Measurements from ENCODE around the gene CCDC92. TPM values are rescaled to one million over a fixed set of nuclear protein-coding genes. Genes with fewer than 3 reads are reported as not detected.

Gene CCDC92
- total RNA-seq, 3 donors from 2014 or later (not counting 1 experiment from before 2014, with no cell fraction given) = 37.6 to 42.4 (median 39.1) TPM

- no peaks in the 10 kb centered on the region for H3K9me3 ChIP-seq (ENCODE audit: control insufficient read depth, insufficient read depth, low read length)
- H3K4me3 Mint-ChIP-seq = no peak overlapping the region
- H3K4me1 Mint-ChIP-seq = peaks cover 29 to 33% of the 10 kb centered on the region in 2 donors
- H3K9me3 Mint-ChIP-seq = no peaks in the 10 kb centered on the region
- H3K4me1 ChIP-seq (ENCODE audit: control insufficient read depth, insufficient read depth, low read length) = peaks cover 5% of the 10 kb centered on the region
- DNase-seq (no peak), ATAC-seq (no peak)
- no peaks in the 10 kb centered on the region for H3K27me3 Mint-ChIP-seq (ENCODE audit: low read depth in 2 of 2)
- TF ChIP-seq CTCF (IDR thresholded peaks at IDR 0.05) = no peak
- H3K27ac Mint-ChIP-seq = no peak overlapping the region
- H3K27ac ChIP-seq (ENCODE audit: low read length) = no peak overlapping the region
- intact Hi-C loops (cut with micrococcal nuclease) = no loop called here
- H3K36me3 ChIP-seq (ENCODE audit: control insufficient read depth, insufficient read depth, low read length) = no peaks in the 10 kb centered on the region
- WGBS (ENCODE audit: insufficient coverage) = 95% methylated on average over 8 of the region's 8 CpGs
- no peaks in the 10 kb centered on the region for H3K27me3 ChIP-seq (ENCODE audit: control insufficient read depth, insufficient read depth, low read length)
- H3K36me3 Mint-ChIP-seq = no peaks in the 10 kb centered on the region
- H3K4me3 ChIP-seq (ENCODE audit: low read length) = no peak overlapping the region
These were observed 5.5 kb downstream of the CCDC92 start for GRCh38 chr12:123967121-123967586.

- intact Hi-C loops (cut with micrococcal nuclease) = no loop called here
- TF ChIP-seq CTCF (IDR thresholded peaks at IDR 0.05) = no peak
- H3K4me3 ChIP-seq (ENCODE audit: low read length) = no peak overlapping the region
- 92% methylated on average over 3 of the region's 3 CpGs for WGBS (ENCODE audit: insufficient coverage)
- H3K36me3 ChIP-seq (ENCODE audit: control insufficient read depth, insufficient read depth, low read length) = no peaks in the 10 kb centered on the region
- DNase-seq (no peak), ATAC-seq (no peak)
- no peaks in the 10 kb centered on the region for H3K9me3 ChIP-seq (ENCODE audit: control insufficient read depth, insufficient read depth, low read length)
- peaks cover 2% of the 10 kb centered on the region for H3K4me1 ChIP-seq (ENCODE audit: control insufficient read depth, insufficient read depth, low read length)
- no peak overlapping the region for H3K27ac ChIP-seq (ENCODE audit: low read length)
- Mint-ChIP-seq H3K27me3 (ENCODE audit: low read depth in 2 of 2) (no peaks in the 10 kb centered on the region), H3K9me3 (no peaks in the 10 kb centered on the region), H3K27ac (no peak overlapping the region), H3K4me3 (no peak overlapping the region), H3K4me1 (peaks cover 27 to 35% of the 10 kb centered on the region in 2 donors), H3K36me3 (no peaks in the 10 kb centered on the region)
- no peaks in the 10 kb centered on the region for H3K27me3 ChIP-seq (ENCODE audit: control insufficient read depth, insufficient read depth, low read length)
These were observed 6.0 kb downstream of the CCDC92 start for GRCh38 chr12:123966596-123966995.

- Mint-ChIP-seq H3K36me3 (no peaks in the 10 kb centered on the region), H3K27me3 (ENCODE audit: low read depth in 2 of 2) (no peaks in the 10 kb centered on the region), H3K9me3 (no peaks in the 10 kb centered on the region), H3K4me3 (no peak overlapping the region), H3K4me1 (peaks cover 21 to 34% of the 10 kb centered on the region in 2 donors), H3K27ac (no peak overlapping the region)
- Histone ChIP-seq H3K36me3 (ENCODE audit: control insufficient read depth, insufficient read depth, low read length) (no peaks in the 10 kb centered on the region), H3K27me3 (ENCODE audit: control insufficient read depth, insufficient read depth, low read length) (no peaks in the 10 kb centered on the region), H3K27ac (ENCODE audit: low read length) (no peak overlapping the region), H3K9me3 (ENCODE audit: control insufficient read depth, insufficient read depth, low read length) (no peaks in the 10 kb centered on the region), H3K4me3 (ENCODE audit: low read length) (no peak overlapping the region), H3K4me1 (ENCODE audit: control insufficient read depth, insufficient read depth, low read length) (no peaks in the 10 kb centered on the region)
- intact Hi-C loops (cut with micrococcal nuclease) = no loop called here
- DNase-seq (no peak), ATAC-seq (no peak)
- WGBS (ENCODE audit: insufficient coverage) = 77% methylated on average over 5 of the region's 5 CpGs
- TF ChIP-seq CTCF (IDR thresholded peaks at IDR 0.05) = no peak
These were observed 7.2 kb downstream of the CCDC92 start for GRCh38 chr12:123965382-123965781.

GRCh38 chr12:123963821-123964220 lies 8.8 kb downstream of the CCDC92 start:
- H3K27me3 Mint-ChIP-seq (ENCODE audit: low read depth in 2 of 2) = no peaks in the 10 kb centered on the region
- no peak for TF ChIP-seq CTCF (IDR thresholded peaks at IDR 0.05)
- no peak for ATAC-seq
- no peaks in the 10 kb centered on the region for H3K36me3 Mint-ChIP-seq
- Histone ChIP-seq H3K27ac (ENCODE audit: low read length) (no peak overlapping the region), H3K4me3 (ENCODE audit: low read length) (no peak overlapping the region), H3K4me1 (ENCODE audit: control insufficient read depth, insufficient read depth, low read length) (no peaks in the 10 kb centered on the region), H3K27me3 (ENCODE audit: control insufficient read depth, insufficient read depth, low read length) (no peaks in the 10 kb centered on the region), H3K36me3 (ENCODE audit: control insufficient read depth, insufficient read depth, low read length) (no peaks in the 10 kb centered on the region), H3K9me3 (ENCODE audit: control insufficient read depth, insufficient read depth, low read length) (no peaks in the 10 kb centered on the region)
- H3K4me1 Mint-ChIP-seq = peaks cover 12 to 22% of the 10 kb centered on the region in 2 donors
- DNase-seq = no peak
- intact Hi-C loops (cut with micrococcal nuclease) = no loop called here
- WGBS (ENCODE audit: insufficient coverage) = 90% methylated on average over 2 of the region's 4 CpGs
- no peaks in the 10 kb centered on the region for H3K9me3 Mint-ChIP-seq
- no peak overlapping the region for H3K4me3 Mint-ChIP-seq
- no peak overlapping the region for H3K27ac Mint-ChIP-seq
